Prostate gland (tissue), 2 donors: ENCODE results near the gene CLCNKA.

Source experiments
- CTCF ChIP-seq, 4 experiments: fragments of 200-600 bp in 2 of 4; fragments of 450-650 bp in 2 of 4; sonication (generic) in 2 of 4; IDR thresholded peaks; 1 replicate in 3 of 4; 2 replicates in 1 of 4; pipeline ENCODE4 v1.5.1; 2016 to 2019; ENCODE audit warnings: antibody characterized with exemption in 4 of 4, mild to moderate bottlenecking in 2 of 4, moderate library complexity in 2 of 4
- POLR2AphosphoS5 ChIP-seq: sonication (generic); formaldehyde crosslinking; IDR thresholded peaks from one replicate; pipeline ENCODE4 v1.6.1; 2017; ENCODE audit warnings: antibody characterized with exemption

- TF ChIP-seq CTCF (IDR thresholded peaks at IDR 0.05), result no peak
- no peak for TF ChIP-seq POLR2AphosphoS5
Measured at GRCh38 chr1:16022393-16022792, 557 bp downstream of the CLCNKA start.
